K562 (cell line): ENCODE data around the gene CNP. TPM values are rescaled to one million over a fixed set of nuclear protein-coding genes. Genes with fewer than 3 reads are reported as not detected.

Experiments used
- ATAC-seq: fragments of 200-7000 bp; cut with Tn5 transposase; 3 replicates; pipeline ENCODE4 v1.9.1; 2020; ENCODE audit warnings: moderate library complexity
- BruUV-seq: library from RNA; stranded (reverse); fragments of 400-500 nt; replicated peaks from 2 replicates; lab custom pipeline; 2021; lab: Mats Ljungman, UMichigan
- CTCF ChIA-PET: fragments of 300-600 bp; formaldehyde crosslinking; extraction: SDS; loops from one replicate; lab custom pipeline; 2021; ENCODE audit warnings: low intra/inter-chr PET ratio; lab: Yijun Ruan, JAX
- POLR2A ChIA-PET: fragments of 300-600, 350-650 bp; sonication (Branson Sonifier 250); formaldehyde crosslinking; extraction: SDS; loops from one replicate; lab custom pipeline; 2021; ENCODE audit warnings: antibody characterized with exemption, inconsistent platforms; lab: Yijun Ruan, JAX
- DNase-seq, 4 experiments: peaks; one replicate each; pipeline versions ENCODE4 v3.0.0 to v3.0.0-alpha.2; 2011 to 2018; ENCODE audit warnings: low spot score in 3 of 4, mixed read lengths in 3 of 4; ENCODE audit errors: extremely low read depth in 1 of 4
- FAIRE-seq: peaks from 2 replicates; lab custom pipeline; 2011; peaks lifted over from hg19 to GRCh38; lab: Jason Lieb, UNC
- H2AFZ ChIP-seq: 2 replicates; pipeline ENCODE4 v1.6.0; 2011; ENCODE audit warnings: low read depth, low read length, control low read depth, inconsistent platforms
- H3K27ac ChIP-seq: fragments of 200-600 bp; 3 replicates; pipeline ENCODE4 v1.8.0; 2011; ENCODE audit warnings: low read depth, mild to moderate bottlenecking, control low read depth, inconsistent platforms, low read length, moderate library complexity, mixed read lengths; ENCODE audit errors: extremely low read depth
- H3K27me3 ChIP-seq, 2 experiments: fragments of 300-600 bp in 1 of 2; 2 replicates in 1 of 2; 3 replicates in 1 of 2; pipeline versions ENCODE4 v1.6.0 to v1.8.0; 2011; ENCODE audit warnings: inconsistent platforms in 2 of 2, low read length in 2 of 2, mild to moderate bottlenecking in 1 of 2, mixed read lengths in 1 of 2, moderate library complexity in 1 of 2; ENCODE audit not compliant: control insufficient read depth in 2 of 2, insufficient read depth in 2 of 2
- H3K36me3 ChIP-seq: fragments of 300-600 bp; 3 replicates; pipeline ENCODE4 v1.8.0; 2011; ENCODE audit warnings: mild to moderate bottlenecking, low read length, inconsistent platforms; ENCODE audit not compliant: control insufficient read depth, insufficient read depth
- H3K4me1 ChIP-seq, 2 experiments: fragments of 200-600 bp in 1 of 2; replicated peaks in 1 of 2; 2 replicates in 1 of 2; 3 replicates in 1 of 2; pipeline versions ENCODE4 v1.5.1 to v1.8.0; 2011; ENCODE audit warnings: inconsistent platforms in 2 of 2, low read length in 2 of 2, mild to moderate bottlenecking in 1 of 2, mixed read lengths in 1 of 2, moderate library complexity in 1 of 2; ENCODE audit not compliant: control insufficient read depth in 2 of 2, insufficient read depth in 2 of 2
- H3K4me2 ChIP-seq: 2 replicates; pipeline ENCODE4 v1.6.1; 2011; ENCODE audit warnings: low read length, control low read depth, inconsistent platforms, mixed read lengths; ENCODE audit not compliant: insufficient read depth
- H3K4me3 ChIP-seq: fragments of 200-600 bp; sonication (generic), shearing (Covaris generic); 2 replicates; pipeline ENCODE4 v1.5.1; 2016; ENCODE audit warnings: control low read depth, inconsistent platforms
- H3K79me2 ChIP-seq: fragments of 200-600 bp; 3 replicates; pipeline ENCODE4 v1.8.0; 2011; ENCODE audit warnings: low read length, inconsistent platforms; ENCODE audit not compliant: control insufficient read depth, insufficient read depth
- H3K9ac ChIP-seq, 2 experiments: 2 replicates each; pipeline versions ENCODE4 v1.6.0 to v1.6.1; 2011; ENCODE audit warnings: low read depth in 2 of 2, low read length in 2 of 2, control low read depth in 1 of 2, inconsistent platforms in 1 of 2, mild to moderate bottlenecking in 1 of 2, mixed read lengths in 1 of 2; ENCODE audit not compliant: insufficient read depth in 1 of 2
- H3K9me1 ChIP-seq: one replicate; pipeline ENCODE4 v1.6.0; 2011; ENCODE audit warnings: inconsistent platforms, mild to moderate bottlenecking, low read length, moderate library complexity; ENCODE audit not compliant: control insufficient read depth, insufficient read depth
- H3K9me3 ChIP-seq: replicated peaks from 2 replicates; pipeline ENCODE4 v1.5.1; 2011; ENCODE audit warnings: low read depth, low read length, inconsistent platforms; ENCODE audit not compliant: control insufficient read depth, insufficient read depth
- H4K20me1 ChIP-seq: replicated peaks from 2 replicates; pipeline ENCODE4 v1.6.1; 2011; ENCODE audit warnings: low read length, inconsistent platforms, mixed read lengths; ENCODE audit not compliant: control insufficient read depth, insufficient read depth
- GATAD2A ChIP-seq: fragments of 450-650 bp; IDR thresholded peaks from 2 replicates; pipeline ENCODE4 v1.6.1; 2017
- JUN ChIP-seq, 2 experiments: sonication (generic) in 1 of 2; formaldehyde crosslinking in 1 of 2; IDR thresholded peaks; 2 replicates each; pipeline versions ENCODE4 v1.6.1 to v1.8.0; 2012 to 2022; ENCODE audit warnings: borderline replicate concordance in 2 of 2, mild to moderate bottlenecking in 2 of 2, improper control_type of control experiment in 1 of 2, low read depth in 1 of 2, low read length in 1 of 2, missing genetic modification reagents in 1 of 2
- KAT8 ChIP-seq: fragments of 450-650 bp; IDR thresholded peaks from 2 replicates; pipeline ENCODE4 v1.6.1; 2016; ENCODE audit warnings: low read depth, mild to moderate bottlenecking
- NCOA2 ChIP-seq, 2 experiments: fragments of 450-650 bp; IDR thresholded peaks; 2 replicates each; pipeline ENCODE4 v1.6.1; 2018; ENCODE audit warnings: mild to moderate bottlenecking in 2 of 2, moderate library complexity in 1 of 2; ENCODE audit not compliant: partially characterized antibody in 2 of 2
- PHB2 ChIP-seq: fragments of 450-650 bp; IDR thresholded peaks from 2 replicates; pipeline ENCODE4 v1.6.1; 2017; ENCODE audit warnings: low read depth
- POLR2AphosphoS5 ChIP-seq: IDR thresholded peaks from 2 replicates; pipeline ENCODE4 v1.6.1; 2011; ENCODE audit warnings: mild to moderate bottlenecking, low read depth, low read length, moderate library complexity; ENCODE audit not compliant: control insufficient read depth, insufficient read depth
- PTTG1 ChIP-seq: fragments of 450-650 bp; IDR thresholded peaks from 2 replicates; pipeline ENCODE4 v1.6.1; 2016; ENCODE audit warnings: low read depth, mild to moderate bottlenecking, missing genetic modification characterization, missing compliant biosample characterization
- PURB ChIP-seq: sonication (generic); formaldehyde crosslinking; IDR thresholded peaks from 2 replicates; pipeline ENCODE4 v1.9.0; 2021; ENCODE audit warnings: low read depth, mild to moderate bottlenecking, missing genetic modification reagents
- TGIF2 ChIP-seq: sonication (generic); formaldehyde crosslinking; IDR thresholded peaks from 2 replicates; pipeline ENCODE4 v1.8.1; 2022; ENCODE audit warnings: mild to moderate bottlenecking, missing genetic modification reagents, moderate library complexity
- ZBTB1 ChIP-seq: sonication (generic); formaldehyde crosslinking; IDR thresholded peaks from 2 replicates; pipeline ENCODE4 v1.8.1; 2023; ENCODE audit warnings: missing genetic modification reagents, low read depth, mild to moderate bottlenecking, borderline replicate concordance
- ZNF217 ChIP-seq: sonication (generic); formaldehyde crosslinking; IDR thresholded peaks from 2 replicates; pipeline ENCODE4 v1.8.0; 2022; ENCODE audit warnings: mild to moderate bottlenecking, missing genetic modification reagents
- ZNF431 ChIP-seq: sonication (generic); formaldehyde crosslinking; IDR thresholded peaks from 2 replicates; pipeline ENCODE4 v1.8.0; 2022; ENCODE audit warnings: mild to moderate bottlenecking, missing genetic modification reagents
- ZNF609 ChIP-seq: sonication (generic); formaldehyde crosslinking; IDR thresholded peaks from 2 replicates; pipeline ENCODE4 v1.8.1; 2023; ENCODE audit warnings: missing genetic modification reagents, mild to moderate bottlenecking, borderline replicate concordance
- ZSCAN29 ChIP-seq: fragments of 450-650 bp; IDR thresholded peaks from 2 replicates; pipeline ENCODE4 v1.6.1; 2017
- WGBS: fragments of 100-300 bp; shearing (Covaris generic); methylation state at CpG from one replicate; pipeline ENCODE4 v1.1.6; 2016; ENCODE audit warnings: low coverage, mixed read lengths; ENCODE audit not compliant: insufficient coverage; ENCODE audit errors: missing lambda C conversion rate; 5-methylcytosine and 5-hydroxymethylcytosine counted together
- in situ Hi-C: fragments of 300-500 bp; cut with MboI; formaldehyde crosslinking; loops from 4 replicates; pipeline ENCODE4 v1.15.0; 2018; ENCODE audit warnings: inconsistent platforms, mixed read lengths
- intact Hi-C: fragments of 100-400 bp; cut with micrococcal nuclease; formaldehyde crosslinking; loops from 2 replicates; pipeline ENCODE4 v1.14.2; 2022
- polyA plus RNA-seq, 8 experiments: library from polyadenylated mRNA; depleted of rRNA in 4 of 8; stranded (reverse) in 5 of 8; unstranded in 3 of 8; fragments of >200 nt; fragmentation: Nextera tagmentation in 2 of 8; fragmentation: Illumina TruSeq in 1 of 8; extraction: Ambion mirVana in 2 of 8; extraction: Trizol in 1 of 8; gene quantifications; 2 replicates each; pipeline versions ENCODE4 v1.2.1 to v1.2.3, GENCODE V29; 2011 to 2014; ENCODE audit warnings: inconsistent platforms in 1 of 8, missing spikeins in 1 of 8
- total RNA-seq, 7 experiments: library from RNA; depleted of rRNA in 6 of 7; stranded (reverse); fragments of >200 nt in 6 of 7; fragmentation: Illumina TruSeq in 2 of 7; extraction: Trizol in 2 of 7; gene quantifications; 2 replicates each; pipeline versions ENCODE4 v1.2.1 to v1.2.3, GENCODE V29; 2011 to 2021; ENCODE audit warnings: low replicate concordance in 1 of 7

CNP gene
- total and polyA plus RNA-seq, 9 of the 15 experiments (the other 6 are each of a cell fraction or from before 2014, with no cell fraction given): 1.7 to 52.0 (median 29.1) TPM

- Histone ChIP-seq H3K27me3 (no peaks in the 10 kb centered on the region), H3K4me3 (peak overlapping the region; percentile 61), H3K79me2 (peaks cover 66% of the 10 kb centered on the region), H3K4me2 (peak overlapping the region; percentile 89), H4K20me1 (peaks cover 24% of the 10 kb centered on the region), H3K9ac (peak overlapping the region; percentile 83 to 99; a peak in 2 of 4 replicates), H3K27ac (peak overlapping the region; percentile 73; the same call in 1 of the 3 replicates), H3K9me3 (no peaks in the 10 kb centered on the region), H2AFZ (no peak overlapping the region), H3K9me1 (peaks cover 8% of the 10 kb centered on the region), H3K4me1 (peaks cover 41 to 43% of the 10 kb centered on the region in 2 experiments), H3K36me3 (peaks cover 52% of the 10 kb centered on the region)
- 48% methylated on average over 4 of the region's 4 CpGs for WGBS
- ATAC-seq (no peak), FAIRE-seq (peak; percentile 76), DNase-seq (peak in 1 of 4 experiments; percentile 23)
- TF ChIP-seq PTTG1 (tag) (no peak), NCOA2 (IDR thresholded peaks at IDR 0.05; ENCODE audit: partially characterized antibody in 2 of 2) (no peak), ZSCAN29 (no peak), PURB (CRISPR knock-in tag) (no peak), ZBTB1 (CRISPR knock-in tag) (no peak), JUN (IDR thresholded peaks at IDR 0.05; ENCODE audit: borderline replicate concordance, low read depth, low read length) (no peak), JUN (CRISPR knock-in tag; IDR thresholded peaks at IDR 0.05; ENCODE audit: borderline replicate concordance) (no peak), GATAD2A (no peak), KAT8 (no peak), TGIF2 (no peak), PHB2 (no peak), ZNF609 (CRISPR knock-in tag) (no peak), ZNF217 (no peak), POLR2AphosphoS5 (no peak), ZNF431 (CRISPR knock-in tag) (no peak)
- ChIA-PET POLR2A (interaction anchor here (0.6 to 4.4 kb wide), 4 partner anchors 8 to 16 kb away, joined by 3 to 21 read pairs (median 12); partner anchors contain the start of gene ODAD4), CTCF (no interaction called here)
- in situ Hi-C loops: no loop called here
- intact Hi-C loops: loop anchor here (5.0 kb wide), 1 partner anchor 40 kb away; no protein-coding TSS in a partner anchor
- no TSS peak for BruUV-seq
These were observed 49.4 kb upstream of the CNP start for GRCh38 chr17:41917192-41917591.
